Epithelial cell of esophagus (primary cell): ENCODE measurements around the gene FGF14.

Source experiments
- DNase-seq: peaks from one replicate; pipeline ENCODE4 v3.0.0; 2010; ENCODE audit warnings: low read depth
- H3K4me3 ChIP-seq: 2 replicates; pipeline ENCODE4 v1.5.1; 2011; ENCODE audit warnings: mild to moderate bottlenecking, low read length, control low read depth
- CTCF ChIP-seq: IDR thresholded peaks from 2 replicates; pipeline ENCODE4 v1.5.1; 2011; ENCODE audit warnings: low read depth, mild to moderate bottlenecking, low read length, control low read depth, inconsistent platforms; ENCODE audit not compliant: insufficient read depth; ENCODE audit errors: missing control alignments

The FGF14 gene

GRCh38 chr13:101780211-101780610 lies 621.6 kb downstream of the FGF14 start:
- H3K4me3 ChIP-seq, result no peak overlapping the region
- no peak for DNase-seq
- TF ChIP-seq CTCF, result no peak

GRCh38 chr13:101779147-101779546 lies 622.7 kb downstream of the FGF14 start:
- DNase-seq, result no peak
- no peak for TF ChIP-seq CTCF
- no peak overlapping the region for H3K4me3 ChIP-seq

GRCh38 chr13:101775267-101775666 lies 626.6 kb downstream of the FGF14 start:
- DNase-seq, result no peak
- H3K4me3 ChIP-seq, result no peak overlapping the region
- no peak for TF ChIP-seq CTCF

GRCh38 chr13:101774393-101774792 lies 627.5 kb downstream of the FGF14 start:
- DNase-seq, result no peak
- TF ChIP-seq CTCF, result no peak
- no peak overlapping the region for H3K4me3 ChIP-seq

- H3K4me3 ChIP-seq, result no peak overlapping the region
- no peak for TF ChIP-seq CTCF
- peak; percentile 32 for DNase-seq
These were observed 628.8 kb downstream of the FGF14 start for GRCh38 chr13:101773062-101773461.

GRCh38 chr13:101767131-101767530 lies 634.7 kb downstream of the FGF14 start:
- TF ChIP-seq CTCF, result no peak
- DNase-seq, result no peak

GRCh38 chr13:101763191-101763590 lies 638.7 kb downstream of the FGF14 start:
- H3K4me3 ChIP-seq, result no peak overlapping the region
- no peak for TF ChIP-seq CTCF
- DNase-seq, result no peak

More at GRCh38 chr13:101767131-101767530, 634.7 kb downstream of the FGF14 start:
- no peak overlapping the region for H3K4me3 ChIP-seq
